PFSK-1 (cell line): ENCODE results near the gene ZMAT5.

Experiments used
- FOXP2 ChIP-seq: optimal IDR thresholded peaks from 2 replicates; pipeline ENCODE3; 2011; ENCODE audit warnings: borderline replicate concordance, control low read depth, inconsistent platforms; ENCODE audit not compliant: insufficient read depth; ENCODE audit errors: extremely low read length, extremely low read depth
- POLR2AphosphoS5 ChIP-seq: IDR thresholded peaks from 2 replicates; pipeline ENCODE4 v1.6.1; 2012; ENCODE audit warnings: low read depth, mild to moderate bottlenecking, control low read depth, low read length, moderate library complexity
- REST ChIP-seq, 2 experiments: IDR thresholded peaks; 2 replicates each; pipeline versions ENCODE4 v1.6.1 to v1.8.0; 2011 to 2012; ENCODE audit warnings: low read depth in 2 of 2, low read length in 2 of 2, control low read depth in 1 of 2, inconsistent platforms in 1 of 2, mild to moderate bottlenecking in 1 of 2, moderate library complexity in 1 of 2; ENCODE audit not compliant: insufficient read depth in 1 of 2
- SIN3A ChIP-seq: IDR thresholded peaks from 2 replicates; pipeline ENCODE4 v1.6.1; 2012; ENCODE audit warnings: mild to moderate bottlenecking, low read length, moderate library complexity, borderline replicate concordance; ENCODE audit not compliant: insufficient read depth
- TAF1 ChIP-seq: IDR thresholded peaks from 2 replicates; pipeline ENCODE4 v1.6.1; 2012; ENCODE audit warnings: low read length, control low read depth, borderline replicate concordance; ENCODE audit not compliant: insufficient read depth

ZMAT5 gene

DNA sequence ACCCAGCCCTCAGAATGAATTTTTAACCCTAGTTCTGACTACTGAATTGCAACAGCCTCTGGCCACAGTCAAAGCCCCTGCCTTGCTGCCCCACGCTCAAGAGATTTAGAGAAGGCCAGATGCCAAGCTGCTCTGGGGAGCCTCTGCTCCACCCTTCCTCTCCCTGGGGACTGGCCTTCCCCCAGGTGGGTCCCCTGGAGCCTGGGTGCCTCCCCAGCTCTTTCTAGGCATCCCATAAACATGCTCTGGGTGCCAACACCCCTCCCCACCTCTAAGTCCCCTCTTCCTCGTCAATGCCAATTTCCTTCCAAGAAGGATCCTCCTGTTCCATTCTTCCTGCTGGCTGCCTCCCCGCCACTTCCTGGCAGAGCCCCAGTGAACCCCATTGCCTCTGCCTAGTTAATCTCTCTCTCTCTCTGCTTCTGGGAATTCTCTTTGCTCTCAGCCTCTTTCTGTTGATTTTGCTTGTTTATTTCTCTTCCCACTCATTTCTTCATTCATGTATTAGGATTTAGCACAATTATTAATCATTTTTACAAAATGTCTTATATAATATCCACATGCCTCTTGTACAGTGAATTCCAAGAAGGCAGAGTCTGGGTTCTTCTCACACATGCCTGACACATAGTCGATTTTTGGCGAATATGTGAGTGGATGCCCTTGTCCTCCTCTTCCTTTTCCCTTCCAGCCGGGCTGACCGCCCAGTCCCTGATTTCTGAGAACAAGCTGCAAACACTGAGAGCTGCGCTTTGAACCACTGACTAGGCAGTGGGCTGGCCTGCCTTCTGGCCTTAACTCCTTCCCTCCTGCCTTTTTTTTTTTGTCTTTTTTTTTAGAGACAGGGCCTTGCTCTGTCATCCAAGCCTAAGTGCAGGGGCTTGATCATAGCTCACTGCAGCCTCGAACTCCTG, 17.9 kb upstream of the ZMAT5 start:
- TF ChIP-seq SIN3A (no peak), TAF1 (no peak), FOXP2 (no peak), POLR2AphosphoS5 (no peak)

DNA sequence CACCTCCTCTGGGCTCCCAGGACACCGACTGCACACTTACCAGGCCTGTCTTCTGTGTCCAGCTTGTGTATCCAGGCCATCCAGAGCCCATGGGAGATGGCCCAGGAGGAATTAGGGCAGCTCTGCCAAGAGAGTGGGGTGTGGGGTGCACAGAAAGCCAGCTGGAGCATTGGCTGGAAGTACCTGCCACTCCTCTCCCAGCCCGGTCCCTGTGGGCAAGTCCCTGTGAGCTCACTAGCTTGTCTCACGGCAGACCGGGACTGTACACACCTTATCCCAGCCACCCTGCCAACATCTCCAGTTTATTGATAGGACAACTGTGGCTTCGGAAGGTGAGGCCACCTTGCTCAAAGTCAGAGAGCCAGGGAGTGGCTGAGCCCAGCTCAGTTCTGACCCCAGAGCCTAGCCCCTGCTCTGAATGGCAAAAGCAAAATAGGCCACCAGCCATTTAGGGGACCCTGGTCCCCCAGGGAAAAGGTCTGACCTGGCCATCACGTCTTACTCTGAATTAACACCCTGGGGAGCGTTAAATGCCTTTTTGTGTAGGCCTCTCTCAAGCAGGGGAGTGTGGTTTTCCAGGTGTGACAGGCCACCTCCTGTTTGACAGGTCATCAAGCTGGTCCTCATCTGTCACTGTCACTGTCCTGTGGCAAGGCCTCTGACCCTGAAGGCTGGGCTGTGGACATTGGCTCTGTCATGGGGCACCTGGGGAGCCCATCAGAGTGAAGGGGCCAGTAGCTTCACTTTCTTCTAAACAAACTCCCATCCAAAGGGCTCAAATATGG, 15.4 kb upstream of the ZMAT5 start:
- TF ChIP-seq FOXP2: no peak
- no peak for TF ChIP-seq POLR2AphosphoS5
- no peak for TF ChIP-seq SIN3A
- TF ChIP-seq TAF1: no peak
- TF ChIP-seq REST (IDR thresholded peaks at IDR 0.05; ENCODE audit: insufficient read depth in 1 of 2, low read depth in 2 of 2, low read length in 2 of 2): no peak

GRCh38 chr22:29780748-29781676, 14.2 kb upstream of the ZMAT5 start:
- TF ChIP-seq POLR2AphosphoS5 (no peak), TAF1 (no peak), REST (IDR thresholded peaks at IDR 0.05; ENCODE audit: insufficient read depth in 1 of 2, low read depth in 2 of 2, low read length in 2 of 2) (no peak)

DNA sequence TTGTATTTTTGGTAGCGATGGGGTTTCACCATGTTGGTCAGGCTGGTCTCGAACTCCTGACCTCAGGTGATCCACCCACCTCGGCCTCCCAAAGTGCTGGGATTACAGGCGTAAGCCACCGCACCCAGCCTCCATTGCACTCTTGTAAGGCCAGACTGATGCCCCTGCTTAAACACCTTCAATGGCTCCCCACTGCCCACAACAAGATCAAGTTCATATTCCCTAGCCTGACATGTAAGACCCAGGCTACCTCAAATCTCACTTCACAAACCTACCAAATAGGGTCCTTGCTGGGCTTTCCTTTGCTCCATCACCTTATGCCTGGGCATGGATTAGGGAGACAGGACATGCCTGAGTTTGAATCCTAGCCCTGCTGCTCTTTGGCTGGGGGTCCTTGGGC, 13.4 kb upstream of the ZMAT5 start:
- TF ChIP-seq FOXP2 (no peak), SIN3A (no peak), POLR2AphosphoS5 (no peak), REST (IDR thresholded peaks at IDR 0.05; ENCODE audit: insufficient read depth in 1 of 2, low read depth in 2 of 2, low read length in 2 of 2) (no peak), TAF1 (no peak)

GRCh38 chr22:29773233-29773632, 6.4 kb upstream of the ZMAT5 start:
- TF ChIP-seq TAF1 (no peak), FOXP2 (no peak), SIN3A (no peak), POLR2AphosphoS5 (no peak), REST (IDR thresholded peaks at IDR 0.05; ENCODE audit: insufficient read depth in 1 of 2, low read depth in 2 of 2, low read length in 2 of 2) (no peak)
